Kidney (tissue), 14 donors: ENCODE measurements around the gene AGPAT3. TPM values are rescaled to one million over a fixed set of nuclear protein-coding genes. Genes with fewer than 3 reads are reported as not detected.

Experiments
- DNase-seq, 5 donors: peaks; one replicate each; pipeline ENCODE4 v3.0.0-alpha.2; 2013 to 2020
- FAIRE-seq: peaks from 2 replicates; lab custom pipeline; 2012; peaks lifted over from hg19 to GRCh38; lab: Jason Lieb, UNC
- H3K27ac ChIP-seq, 2 donors: one replicate each; pipeline ENCODE4 v1.7.0; 2013; ENCODE audit warnings: low read depth in 2 of 2, low read length in 2 of 2, inconsistent platforms in 1 of 2
- H3K27me3 ChIP-seq: one replicate; pipeline ENCODE4 v1.7.1; 2013; ENCODE audit warnings: low read length, inconsistent platforms; ENCODE audit not compliant: control insufficient read depth, insufficient read depth
- H3K36me3 ChIP-seq, 3 donors: one replicate each; pipeline versions ENCODE4 v1.7.0 to v1.7.1; 2013; ENCODE audit warnings: low read length in 3 of 3, control low read depth in 1 of 3, inconsistent platforms in 1 of 3; ENCODE audit not compliant: insufficient read depth in 3 of 3, control insufficient read depth in 2 of 3
- H3K4me1 ChIP-seq, 3 donors: one replicate each; pipeline versions ENCODE4 v1.7.0 to v1.7.1; 2013; ENCODE audit warnings: low read length in 3 of 3, inconsistent platforms in 1 of 3, low read depth in 1 of 3; ENCODE audit not compliant: control insufficient read depth in 2 of 3, insufficient read depth in 2 of 3
- H3K4me3 ChIP-seq, 3 donors: one replicate each; pipeline versions ENCODE4 v1.7.0 to v1.8.1; 2013; ENCODE audit warnings: low read length in 3 of 3, control low read depth in 1 of 3, inconsistent platforms in 1 of 3
- H3K9ac ChIP-seq, 3 donors: one replicate each; pipeline versions ENCODE4 v1.7.0 to v1.7.1; 2013; ENCODE audit warnings: low read length in 3 of 3, control low read depth in 1 of 3, inconsistent platforms in 1 of 3
- H3K9me3 ChIP-seq, 3 donors: one replicate each; pipeline versions ENCODE4 v1.7.0 to v1.7.1; 2013; ENCODE audit warnings: low read length in 3 of 3, control low read depth in 1 of 3, inconsistent platforms in 1 of 3; ENCODE audit not compliant: control insufficient read depth in 2 of 3, insufficient read depth in 1 of 3
- intact Hi-C: fragments of 100-400 bp; cut with DNase I; formaldehyde crosslinking; loops from one replicate; pipeline ENCODE4 v1.11.1; 2022
- polyA plus RNA-seq: library from polyadenylated mRNA; stranded (reverse); fragments of 350-450 nt; fragmentation: Illumina TruSeq; extraction: RNeasy Lipid Tissue Mini Kit (QIAGEN cat#74804); gene quantifications from one replicate; pipeline ENCODE4 v1.2.3, GENCODE V29; 2014; ENCODE audit warnings: low read depth, low replicate concordance; ENCODE audit not compliant: insufficient read depth
- total RNA-seq: library from RNA; stranded (reverse); fragmentation: NEBNext Ultra II Directional; extraction: Animal tissue kit (Norgen Biotek cat#: 25700); gene quantifications from one replicate; pipeline ENCODE4 v1.2.1, GENCODE V29; 2021
- TF ChIP-seq, protein P1 (sequence below): IDR thresholded peaks from 3 replicates; pipeline ENCODE4 v1.5.1; 2012; ENCODE audit warnings: mild to moderate bottlenecking, moderate library complexity, borderline replicate concordance; ENCODE audit not compliant: insufficient read depth; ENCODE audit errors: extremely low read depth
- donor health status: control.
- donor health status: control.
- donor health status: control.
- donor health status: control.
- donor health status: control.
- donor health status: DM: yes; HTN: yes; CAD: no.
- donor health status: Normal renal cell carcinoma (clear cell type).

The AGPAT3 gene
- total and polyA plus RNA-seq, 2 donors from 2014 or later: 40.3 to 86.2 TPM

DNA sequence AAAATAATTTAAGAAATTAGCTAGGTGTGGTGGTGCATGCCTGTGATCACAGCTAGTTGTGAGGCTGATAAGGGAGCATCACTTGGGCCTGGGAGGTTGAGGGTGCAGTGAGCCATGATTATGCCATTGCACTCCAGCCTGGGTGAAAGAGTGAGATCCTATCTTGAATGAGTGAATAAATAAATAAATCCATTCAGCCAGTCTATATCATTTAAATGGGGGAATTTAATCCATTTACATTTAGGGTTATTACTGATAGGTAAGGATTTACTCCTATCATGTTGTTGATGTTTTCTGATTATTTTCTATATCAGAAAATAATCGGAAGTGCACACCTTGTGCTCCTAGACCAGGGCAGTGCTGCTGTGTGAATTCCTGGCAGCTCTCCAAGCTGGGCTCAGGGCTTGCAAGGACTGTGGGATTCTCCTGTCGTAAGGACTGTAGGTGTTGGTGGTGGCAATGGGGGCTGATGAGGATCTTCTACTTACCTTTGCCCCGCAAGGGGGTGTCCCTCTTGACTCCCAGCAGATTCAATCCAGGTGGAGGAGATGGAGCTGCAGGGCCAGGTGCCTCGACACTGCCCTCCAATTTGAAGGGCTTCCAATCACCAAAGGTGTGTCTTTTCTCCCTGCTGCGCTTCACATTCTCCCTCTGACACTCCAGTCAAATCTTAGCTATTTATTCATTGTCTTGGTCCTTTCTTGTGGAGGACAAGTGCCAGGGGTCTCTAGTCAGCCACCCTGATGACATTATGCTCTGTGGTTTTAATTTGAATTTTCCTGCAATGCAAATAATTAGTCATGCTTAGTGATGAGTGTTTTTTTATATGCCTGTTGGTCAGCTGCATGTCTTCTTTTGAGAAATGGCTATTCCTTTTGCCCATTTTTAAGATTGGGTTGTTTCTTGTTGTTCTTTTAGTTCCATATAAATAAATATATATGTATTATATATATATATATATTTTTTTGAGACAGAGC is 133.0 kb downstream of the AGPAT3 start:
- FAIRE-seq: no peak

DNA sequence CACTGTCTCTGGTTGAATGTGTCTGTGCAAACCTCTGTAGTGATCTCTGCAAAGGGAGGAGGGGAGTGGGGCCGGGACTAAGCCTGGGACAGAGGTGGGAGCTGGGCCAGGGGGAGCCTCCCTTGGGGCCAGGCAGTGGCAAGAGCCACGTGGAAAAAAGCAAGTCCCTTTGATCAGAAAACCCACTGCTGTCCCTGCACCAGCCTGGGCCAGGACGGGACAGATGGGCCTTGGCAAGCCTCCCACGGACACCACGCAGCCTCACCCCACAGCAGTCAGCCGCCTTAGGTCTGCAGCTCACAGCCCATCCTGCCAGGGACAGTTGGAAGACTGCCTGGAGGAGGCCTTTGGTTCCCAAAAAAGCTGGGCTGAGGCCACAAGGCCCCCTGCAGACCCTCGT is 135.3 kb downstream of the AGPAT3 start:
- Histone ChIP-seq H3K9me3 (no peaks in the 10 kb centered on the region), H3K9ac (no peak overlapping the region), H3K4me1 (no peaks in the 10 kb centered on the region), H3K27ac (no peak overlapping the region), H3K4me3 (no peak overlapping the region), H3K36me3 (no peaks in the 10 kb centered on the region), H3K27me3 (no peaks in the 10 kb centered on the region)
- TF ChIP-seq, protein P1, sequence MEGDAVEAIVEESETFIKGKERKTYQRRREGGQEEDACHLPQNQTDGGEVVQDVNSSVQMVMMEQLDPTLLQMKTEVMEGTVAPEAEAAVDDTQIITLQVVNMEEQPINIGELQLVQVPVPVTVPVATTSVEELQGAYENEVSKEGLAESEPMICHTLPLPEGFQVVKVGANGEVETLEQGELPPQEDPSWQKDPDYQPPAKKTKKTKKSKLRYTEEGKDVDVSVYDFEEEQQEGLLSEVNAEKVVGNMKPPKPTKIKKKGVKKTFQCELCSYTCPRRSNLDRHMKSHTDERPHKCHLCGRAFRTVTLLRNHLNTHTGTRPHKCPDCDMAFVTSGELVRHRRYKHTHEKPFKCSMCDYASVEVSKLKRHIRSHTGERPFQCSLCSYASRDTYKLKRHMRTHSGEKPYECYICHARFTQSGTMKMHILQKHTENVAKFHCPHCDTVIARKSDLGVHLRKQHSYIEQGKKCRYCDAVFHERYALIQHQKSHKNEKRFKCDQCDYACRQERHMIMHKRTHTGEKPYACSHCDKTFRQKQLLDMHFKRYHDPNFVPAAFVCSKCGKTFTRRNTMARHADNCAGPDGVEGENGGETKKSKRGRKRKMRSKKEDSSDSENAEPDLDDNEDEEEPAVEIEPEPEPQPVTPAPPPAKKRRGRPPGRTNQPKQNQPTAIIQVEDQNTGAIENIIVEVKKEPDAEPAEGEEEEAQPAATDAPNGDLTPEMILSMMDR: no peak
- DNase-seq (no peak), FAIRE-seq (no peak)
- intact Hi-C loops: no loop called here

More for the DNA sequence above, 133.0 kb downstream of the AGPAT3 start:
- TF ChIP-seq, protein P1: no peak
- DNase-seq: no peak
- no peaks in the 10 kb centered on the region for H3K27me3 ChIP-seq
- H3K4me3 ChIP-seq: no peak overlapping the region
- H3K36me3 ChIP-seq: no peaks in the 10 kb centered on the region
- intact Hi-C loops: no loop called here
- no peaks in the 10 kb centered on the region for H3K4me1 ChIP-seq
- H3K27ac ChIP-seq: no peak overlapping the region
- no peak overlapping the region for H3K9ac ChIP-seq
- H3K9me3 ChIP-seq: no peaks in the 10 kb centered on the region

DNA sequence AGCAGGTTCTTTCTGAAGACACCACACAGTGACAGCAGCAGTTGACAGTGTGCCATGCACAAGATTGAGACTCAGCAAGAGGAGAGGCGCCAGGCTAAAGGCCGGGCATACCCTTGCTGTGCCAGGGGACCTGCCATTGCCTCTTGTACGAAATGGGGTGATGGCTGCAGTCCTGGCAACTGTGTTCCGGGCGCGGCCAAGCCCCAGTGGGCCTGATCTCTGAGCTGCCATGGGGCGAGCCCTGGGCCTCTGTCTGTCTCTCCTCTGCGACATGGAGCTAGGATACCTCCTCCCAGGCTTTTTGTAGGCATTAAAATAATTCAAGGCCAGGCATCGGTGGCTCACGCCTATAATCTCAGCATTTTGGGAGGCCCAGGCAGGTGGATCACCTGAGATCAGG is 137.5 kb downstream of the AGPAT3 start:
- Histone ChIP-seq H3K9ac (no peak overlapping the region), H3K4me3 (no peak overlapping the region), H3K4me1 (no peaks in the 10 kb centered on the region), H3K27ac (no peak overlapping the region), H3K36me3 (no peaks in the 10 kb centered on the region), H3K9me3 (no peaks in the 10 kb centered on the region), H3K27me3 (no peaks in the 10 kb centered on the region)
- no peak for FAIRE-seq
- TF ChIP-seq, protein P1: no peak
- intact Hi-C loops: no loop called here
- no peak for DNase-seq
